D721Med (cell line): Measurements from ENCODE around the gene OR56A5.
"Not testable (repeated sequence)": the region's sequence is repeated elsewhere in the genome, so short reads cannot be mapped to it uniquely, and the experiment has no call there.

ENCODE experiments used
- DNase-seq: peaks from one replicate; pipeline ENCODE4 v3.0.0; 2011; ENCODE audit warnings: low spot score; ENCODE audit not compliant: insufficient read length
- FAIRE-seq: peaks from 2 replicates; lab custom pipeline; 2011; peaks lifted over from hg19 to GRCh38; lab: Jason Lieb, UNC
- TF ChIP-seq, protein P1 (sequence below): IDR thresholded peaks from 2 replicates; pipeline ENCODE4 v1.5.1; 2012; ENCODE audit warnings: mild to moderate bottlenecking, control low read depth; ENCODE audit not compliant: insufficient read depth; ENCODE audit errors: missing control alignments

OR56A5 gene

GRCh38 chr11:5966958-5967357 is 1.3 kb downstream of the OR56A5 start:
- no peak for DNase-seq
- TF ChIP-seq, protein P1, sequence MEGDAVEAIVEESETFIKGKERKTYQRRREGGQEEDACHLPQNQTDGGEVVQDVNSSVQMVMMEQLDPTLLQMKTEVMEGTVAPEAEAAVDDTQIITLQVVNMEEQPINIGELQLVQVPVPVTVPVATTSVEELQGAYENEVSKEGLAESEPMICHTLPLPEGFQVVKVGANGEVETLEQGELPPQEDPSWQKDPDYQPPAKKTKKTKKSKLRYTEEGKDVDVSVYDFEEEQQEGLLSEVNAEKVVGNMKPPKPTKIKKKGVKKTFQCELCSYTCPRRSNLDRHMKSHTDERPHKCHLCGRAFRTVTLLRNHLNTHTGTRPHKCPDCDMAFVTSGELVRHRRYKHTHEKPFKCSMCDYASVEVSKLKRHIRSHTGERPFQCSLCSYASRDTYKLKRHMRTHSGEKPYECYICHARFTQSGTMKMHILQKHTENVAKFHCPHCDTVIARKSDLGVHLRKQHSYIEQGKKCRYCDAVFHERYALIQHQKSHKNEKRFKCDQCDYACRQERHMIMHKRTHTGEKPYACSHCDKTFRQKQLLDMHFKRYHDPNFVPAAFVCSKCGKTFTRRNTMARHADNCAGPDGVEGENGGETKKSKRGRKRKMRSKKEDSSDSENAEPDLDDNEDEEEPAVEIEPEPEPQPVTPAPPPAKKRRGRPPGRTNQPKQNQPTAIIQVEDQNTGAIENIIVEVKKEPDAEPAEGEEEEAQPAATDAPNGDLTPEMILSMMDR, result no peak
- no peak for FAIRE-seq

DNA sequence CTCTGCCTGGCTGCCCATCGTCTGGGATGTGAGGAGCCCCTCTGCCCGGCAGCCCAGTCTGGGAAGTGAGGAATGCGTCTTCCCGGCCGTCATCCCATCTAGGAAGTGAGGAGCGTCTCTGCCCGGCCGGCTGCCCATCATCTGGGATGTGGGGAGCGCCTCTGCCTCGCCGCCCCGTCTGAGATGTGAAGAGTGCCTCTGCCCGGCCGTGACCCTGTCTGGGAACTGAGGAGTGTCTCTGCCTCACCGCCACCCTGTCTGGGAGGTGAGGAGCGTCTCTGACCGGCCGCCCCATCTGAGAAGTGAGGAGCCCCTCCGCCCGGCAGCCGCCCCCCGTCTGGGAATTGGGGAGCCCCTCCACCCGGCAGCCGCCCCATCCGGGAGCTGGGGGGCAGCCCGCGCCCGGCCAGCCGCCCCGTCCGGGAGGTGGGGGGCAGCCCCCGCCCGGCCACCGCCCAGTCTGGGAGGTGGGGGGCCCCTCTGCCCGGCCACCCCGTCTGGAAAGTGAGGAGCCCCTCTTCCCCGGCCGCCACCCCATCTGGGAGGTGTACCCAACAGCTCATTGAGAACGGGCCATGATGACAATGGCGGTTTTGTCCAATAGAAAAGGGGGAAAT is 7.5 kb downstream of the OR56A5 start:
- not testable (repeated sequence) for DNase-seq, FAIRE-seq

DNA sequence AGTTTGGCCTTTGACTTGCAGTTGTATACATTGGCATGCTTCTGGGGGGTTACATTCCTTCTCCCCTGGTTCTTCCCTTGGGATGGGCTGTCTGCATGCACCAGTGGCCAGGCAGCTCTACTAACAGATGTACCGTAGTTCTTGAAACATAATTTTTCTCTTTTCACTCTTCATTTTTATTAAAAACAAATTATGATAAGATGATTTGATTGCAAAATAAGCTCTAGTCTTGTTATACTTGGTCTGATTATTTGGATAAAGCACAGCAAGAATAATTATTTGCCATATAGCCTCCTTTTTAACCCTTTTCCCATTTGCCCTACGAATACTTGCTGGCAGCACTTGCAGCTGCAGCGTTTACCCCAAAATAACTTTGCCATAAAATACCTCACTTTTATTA is 12.7 kb downstream of the OR56A5 start:
- DNase-seq (no peak), FAIRE-seq (no peak)
- TF ChIP-seq, protein P1, result no peak

DNA sequence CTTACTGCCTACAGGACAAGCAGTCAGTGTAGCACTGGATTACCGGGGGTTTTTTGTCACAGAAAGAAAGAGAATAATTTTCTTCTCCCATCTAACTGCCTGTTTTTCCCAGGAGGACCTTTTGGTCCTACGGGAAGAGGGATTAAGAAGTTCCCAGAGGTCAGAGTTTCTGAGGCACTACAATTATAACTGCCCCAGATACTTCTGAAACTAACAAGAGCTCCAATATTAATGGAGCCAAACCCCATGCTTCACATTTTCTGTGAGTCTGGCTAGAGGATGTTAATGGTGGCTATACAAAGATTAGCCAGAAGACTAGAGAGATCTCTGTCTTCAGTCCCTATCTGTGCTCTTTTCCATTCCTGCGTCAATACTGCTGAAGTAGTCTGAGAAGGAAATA is 26.3 kb downstream of the OR56A5 start, which contains the start of gene OR56A3:
Gene OR56A3 (plus strand): TSS at position 301 of the 400 bp plus-strand sequence. CDS start 5,096 bp downstream, outside the sequence.
- TF ChIP-seq, protein P1, result no peak
- no peak for DNase-seq
- no peak for FAIRE-seq

- no peak for DNase-seq
- TF ChIP-seq, protein P1, result no peak
- FAIRE-seq, result no peak
Observed at GRCh38 chr11:5940748-5941147, 27.5 kb downstream of the OR56A5 start.

DNA sequence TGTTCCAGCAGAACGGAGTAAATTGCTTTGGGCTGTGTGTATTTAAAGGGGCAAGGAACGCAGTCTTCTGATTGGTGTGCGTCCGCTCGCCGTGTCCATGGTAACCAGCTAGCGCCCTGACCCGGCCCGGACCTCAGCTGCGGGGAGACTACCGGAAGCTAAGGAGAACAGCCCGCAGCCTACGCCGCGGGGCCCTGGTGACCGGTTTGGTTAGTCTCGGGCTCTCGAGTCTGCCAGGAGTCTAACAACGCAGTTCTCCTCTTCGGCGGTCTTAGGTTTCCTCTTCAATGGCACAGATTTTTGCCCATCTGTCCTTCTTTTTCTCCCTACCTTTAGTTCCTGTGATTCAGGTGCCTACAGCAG is 29.7 kb downstream of the OR56A5 start:
- TF ChIP-seq, protein P1, result no peak
- DNase-seq, result no peak
- no peak for FAIRE-seq

GRCh38 chr11:5937868-5938602 is 30.3 kb downstream of the OR56A5 start:
- FAIRE-seq (no peak), DNase-seq (no peak)

More at GRCh38 chr11:5937868-5938602, 30.3 kb downstream of the OR56A5 start:
- TF ChIP-seq, protein P1, result no peak
